ENCODE measurements around the gene C17orf107. TPM values are rescaled to one million over a fixed set of nuclear protein-coding genes. Genes with fewer than 3 reads are reported as not detected.

The C17orf107 gene
- polyA plus RNA-seq, 1 of the 3 experiments (the other 2 are of a cell fraction): 0.44 TPM

DNA sequence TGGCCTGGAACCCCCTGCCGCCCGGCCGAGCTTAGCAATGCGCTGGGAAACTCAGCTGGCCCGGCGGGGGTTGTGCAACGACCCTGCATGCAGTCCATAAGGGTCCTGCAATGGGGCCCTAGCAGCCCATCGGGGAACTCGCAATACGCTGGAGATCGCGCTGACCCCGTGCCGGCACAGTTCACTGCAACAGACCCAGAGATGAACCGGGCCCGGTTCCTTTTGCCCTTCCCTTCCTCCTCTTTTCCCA, 40.1 kb downstream of the C17orf107 start:
- H3K36me3 ChIP-seq (replicated peaks in 1 of 2; ENCODE audit: control insufficient read depth in 1 of 2, insufficient read depth in 2 of 2, low read length in 1 of 2): peaks cover 26 to 30% of the 10 kb centered on the region in 2 experiments
- TF ChIP-seq YY1 (IDR thresholded peaks at IDR 0.05; ENCODE audit: low read depth) (no peak), EP300 (IDR thresholded peaks at IDR 0.05; ENCODE audit: borderline replicate concordance in 1 of 2, low read depth in 1 of 2, low read length in 1 of 2) (no peak), RAD21 (IDR thresholded peaks at IDR 0.05; ENCODE audit: low read length) (no peak), ELF1 (IDR thresholded peaks at IDR 0.05) (no peak), JUND (IDR thresholded peaks at IDR 0.05) (no peak), CHD2 (IDR thresholded peaks at IDR 0.05; ENCODE audit: low read length, partially characterized antibody) (no peak), TAF1 (IDR thresholded peaks at IDR 0.05; ENCODE audit: borderline replicate concordance, low read depth, low read length) (no peak)
- H3K4me3 ChIP-seq (ENCODE audit: low read depth in 2 of 2, low read length in 1 of 2): peak overlapping the region; percentile 80 to 86
- CTCF ChIA-PET: interaction anchor here (0.9 to 3.9 kb wide), 6 partner anchors 28 to 122 kb away, joined by 3 to 29 read pairs (median 4); partner anchors contain the start of genes CHRNE and SPAG7
- peaks cover 14% of the 10 kb centered on the region for H4K20me1 ChIP-seq (ENCODE audit: insufficient read depth)
- H3K9me2 ChIP-seq: no peaks in the 10 kb centered on the region
- DNase-seq: no peak
- H3F3A ChIP-seq (replicated peaks; ENCODE audit: insufficient read depth): peaks cover 38% of the 10 kb centered on the region
- H3K4me1 ChIP-seq (ENCODE audit: control insufficient read depth in 1 of 2, insufficient read depth in 2 of 2, low read depth in 1 of 2, low read length in 1 of 2): peaks cover 13 to 24% of the 10 kb centered on the region in 2 experiments; a peak in 2 of 4 replicates
- peak overlapping the region; percentile 98 for H3K4me2 ChIP-seq
- H3K27me3 ChIP-seq (ENCODE audit: insufficient read depth): no peaks in the 10 kb centered on the region
- POLR2A ChIA-PET: interaction anchor here (0.9 to 2.0 kb wide), 5 partner anchors 12 to 31 kb away, joined by 3 to 35 read pairs (median 16); partner anchors contain the start of genes ENO3 and SPAG7
- peak overlapping the region; percentile 94 to 98 for H3K27ac ChIP-seq (ENCODE audit: low read depth in 2 of 2, low read length in 1 of 2)
- peaks cover 58% of the 10 kb centered on the region for H3K79me2 ChIP-seq (ENCODE audit: insufficient read depth)
- H3K9ac ChIP-seq: peak overlapping the region; percentile 83
- no peaks in the 10 kb centered on the region for H3K9me3 ChIP-seq
- WGBS (ENCODE audit: low lambda C conversion rate): 1% methylated on average over 10 of the region's 16 CpGs
- peak overlapping the region; percentile 69; the same call in 1 of the 2 replicates for H2AFZ ChIP-seq (ENCODE audit: low read depth)

DNA sequence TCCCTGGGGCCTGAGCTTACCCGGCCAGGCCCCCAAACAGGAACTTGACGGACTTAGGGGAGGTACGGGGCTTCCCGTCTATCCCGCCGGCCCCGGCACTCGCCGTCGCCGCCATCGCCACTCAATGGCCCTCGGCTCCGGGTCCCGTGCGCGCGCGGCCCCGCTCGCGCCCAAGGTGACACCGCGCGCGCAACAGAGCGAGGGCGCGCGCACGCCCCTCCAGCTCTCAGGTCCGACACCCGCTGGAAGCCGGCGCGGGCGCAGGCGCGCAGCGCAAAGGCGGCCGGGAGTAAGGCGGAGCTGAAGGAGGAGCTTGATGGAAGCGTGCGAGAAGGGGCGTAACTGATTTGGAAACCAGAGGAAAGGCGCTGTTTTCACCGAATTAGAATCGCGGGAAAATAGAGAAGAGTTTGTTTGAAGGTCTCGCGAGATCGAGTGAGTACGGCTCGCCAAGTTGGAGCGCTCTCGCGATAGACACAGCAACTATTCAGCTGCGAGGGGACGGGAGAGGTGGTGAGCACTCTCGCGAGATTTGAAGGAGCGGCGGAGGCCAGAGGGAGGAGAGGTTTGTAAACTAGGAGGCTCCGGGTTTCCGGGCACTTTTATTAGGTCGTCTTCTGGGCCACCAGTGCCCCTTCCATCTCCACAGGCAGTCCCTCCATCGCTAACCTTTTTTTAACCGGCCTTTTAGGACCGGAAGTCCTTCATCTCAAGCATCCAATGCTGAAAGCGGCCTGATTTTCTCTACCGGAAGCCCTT, 40.6 kb downstream of the C17orf107 start, which contains the start of the genes RNF167 and SLC25A11:
RNF167 (plus strand) TSS at position 473 of the 759 bp plus-strand sequence. CDS start 642 bp downstream, outside the sequence.
SLC25A11 (minus strand) TSS at position 251 of the 759 bp plus-strand sequence; CDS start at position 115, 136 bp downstream.
- peak; percentile 98 for DNase-seq
- H3K9me3 ChIP-seq: no peaks in the 10 kb centered on the region
- H3K27ac ChIP-seq (ENCODE audit: low read depth in 2 of 2, low read length in 1 of 2): peak within 1 kb of the TSS; percentile 94 to 98
- H3K27me3 ChIP-seq (ENCODE audit: insufficient read depth): no peaks in the 10 kb centered on the region
- CTCF ChIA-PET: interaction anchor here (1.0 to 3.9 kb wide), 8 partner anchors 9 to 122 kb away, joined by 3 to 29 read pairs (median 3); partner anchors contain the start of genes CHRNE, PFN1 and SPAG7
- H3K9ac ChIP-seq: peak within 1 kb of the TSS; percentile 83
- H3K36me3 ChIP-seq (replicated peaks in 1 of 2; ENCODE audit: control insufficient read depth in 1 of 2, insufficient read depth in 2 of 2, low read length in 1 of 2): peaks cover 30 to 35% of the 10 kb centered on the region in 2 experiments
- WGBS (ENCODE audit: low lambda C conversion rate): under 1% methylated on average over 56 of the region's 72 CpGs
- peak within 1 kb of the TSS; percentile 98 for H3K4me2 ChIP-seq
- H4K20me1 ChIP-seq (ENCODE audit: insufficient read depth): peaks cover 19% of the 10 kb centered on the region
- H3K9me2 ChIP-seq: no peaks in the 10 kb centered on the region
- H3K79me2 ChIP-seq (ENCODE audit: insufficient read depth): peaks cover 63% of the 10 kb centered on the region
- POLR2A ChIA-PET: interaction anchor here (0.8 to 2.0 kb wide), 6 partner anchors 12 to 40 kb away, joined by 3 to 35 read pairs (median 10); partner anchors contain the start of genes ENO3 and SPAG7
- H3F3A ChIP-seq (replicated peaks; ENCODE audit: insufficient read depth): peaks cover 42% of the 10 kb centered on the region
- H2AFZ ChIP-seq (ENCODE audit: low read depth): peak within 1 kb of the TSS; percentile 74
- H3K4me1 ChIP-seq (ENCODE audit: control insufficient read depth in 1 of 2, insufficient read depth in 2 of 2, low read depth in 1 of 2, low read length in 1 of 2): peaks cover 16 to 27% of the 10 kb centered on the region in 2 experiments; a peak in 3 of 4 replicates
- peak within 1 kb of the TSS; percentile 80 to 86 for H3K4me3 ChIP-seq (ENCODE audit: low read depth in 2 of 2, low read length in 1 of 2)
- TF ChIP-seq, protein P1, sequence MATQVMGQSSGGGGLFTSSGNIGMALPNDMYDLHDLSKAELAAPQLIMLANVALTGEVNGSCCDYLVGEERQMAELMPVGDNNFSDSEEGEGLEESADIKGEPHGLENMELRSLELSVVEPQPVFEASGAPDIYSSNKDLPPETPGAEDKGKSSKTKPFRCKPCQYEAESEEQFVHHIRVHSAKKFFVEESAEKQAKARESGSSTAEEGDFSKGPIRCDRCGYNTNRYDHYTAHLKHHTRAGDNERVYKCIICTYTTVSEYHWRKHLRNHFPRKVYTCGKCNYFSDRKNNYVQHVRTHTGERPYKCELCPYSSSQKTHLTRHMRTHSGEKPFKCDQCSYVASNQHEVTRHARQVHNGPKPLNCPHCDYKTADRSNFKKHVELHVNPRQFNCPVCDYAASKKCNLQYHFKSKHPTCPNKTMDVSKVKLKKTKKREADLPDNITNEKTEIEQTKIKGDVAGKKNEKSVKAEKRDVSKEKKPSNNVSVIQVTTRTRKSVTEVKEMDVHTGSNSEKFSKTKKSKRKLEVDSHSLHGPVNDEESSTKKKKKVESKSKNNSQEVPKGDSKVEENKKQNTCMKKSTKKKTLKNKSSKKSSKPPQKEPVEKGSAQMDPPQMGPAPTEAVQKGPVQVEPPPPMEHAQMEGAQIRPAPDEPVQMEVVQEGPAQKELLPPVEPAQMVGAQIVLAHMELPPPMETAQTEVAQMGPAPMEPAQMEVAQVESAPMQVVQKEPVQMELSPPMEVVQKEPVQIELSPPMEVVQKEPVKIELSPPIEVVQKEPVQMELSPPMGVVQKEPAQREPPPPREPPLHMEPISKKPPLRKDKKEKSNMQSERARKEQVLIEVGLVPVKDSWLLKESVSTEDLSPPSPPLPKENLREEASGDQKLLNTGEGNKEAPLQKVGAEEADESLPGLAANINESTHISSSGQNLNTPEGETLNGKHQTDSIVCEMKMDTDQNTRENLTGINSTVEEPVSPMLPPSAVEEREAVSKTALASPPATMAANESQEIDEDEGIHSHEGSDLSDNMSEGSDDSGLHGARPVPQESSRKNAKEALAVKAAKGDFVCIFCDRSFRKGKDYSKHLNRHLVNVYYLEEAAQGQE (IDR thresholded peaks at IDR 0.05; ENCODE audit: low read depth, low read length): no peak
- TF ChIP-seq TAF1 (IDR thresholded peaks at IDR 0.05; ENCODE audit: borderline replicate concordance, low read depth, low read length) (peak; percentile 46), POLR2AphosphoS5 (IDR thresholded peaks at IDR 0.05; ENCODE audit: low read depth, low read length) (peak; percentile 64; the same call in 1 of the 2 replicates), JUND (IDR thresholded peaks at IDR 0.05) (no peak), ELF1 (IDR thresholded peaks at IDR 0.05) (no peak; the same call in 1 of the 2 replicates), CHD2 (IDR thresholded peaks at IDR 0.05; ENCODE audit: low read length, partially characterized antibody) (peak; percentile 99), EP300 (IDR thresholded peaks at IDR 0.05; ENCODE audit: borderline replicate concordance in 1 of 2, low read depth in 1 of 2, low read length in 1 of 2) (no peak), RAD21 (IDR thresholded peaks at IDR 0.05; ENCODE audit: low read length) (no peak), SMC3 (IDR thresholded peaks at IDR 0.05; ENCODE audit: low read depth, low read length) (no peak), NFIC (IDR thresholded peaks at IDR 0.05; ENCODE audit: borderline replicate concordance) (no peak), FOSL2 (IDR thresholded peaks at IDR 0.05; ENCODE audit: borderline replicate concordance, low read depth) (no peak), TCF12 (IDR thresholded peaks at IDR 0.05) (no peak), FOXM1 (IDR thresholded peaks at IDR 0.05; ENCODE audit: low read depth) (no peak), SIN3A (IDR thresholded peaks at IDR 0.05; ENCODE audit: borderline replicate concordance, low read depth, low read length) (peak; percentile 99), NRF1 (IDR thresholded peaks at IDR 0.05; ENCODE audit: low read depth, low read length) (peak; percentile 93), YY1 (IDR thresholded peaks at IDR 0.05; ENCODE audit: low read depth) (0 out of 2 replicates have a peak, but pooled peaks have one; percentile 49)
- TF ChIP-seq, protein P2, sequence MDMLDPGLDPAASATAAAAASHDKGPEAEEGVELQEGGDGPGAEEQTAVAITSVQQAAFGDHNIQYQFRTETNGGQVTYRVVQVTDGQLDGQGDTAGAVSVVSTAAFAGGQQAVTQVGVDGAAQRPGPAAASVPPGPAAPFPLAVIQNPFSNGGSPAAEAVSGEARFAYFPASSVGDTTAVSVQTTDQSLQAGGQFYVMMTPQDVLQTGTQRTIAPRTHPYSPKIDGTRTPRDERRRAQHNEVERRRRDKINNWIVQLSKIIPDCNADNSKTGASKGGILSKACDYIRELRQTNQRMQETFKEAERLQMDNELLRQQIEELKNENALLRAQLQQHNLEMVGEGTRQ (IDR thresholded peaks at IDR 0.05; ENCODE audit: borderline replicate concordance, low read depth, low read length): no peak
- TF ChIP-seq, protein P3, sequence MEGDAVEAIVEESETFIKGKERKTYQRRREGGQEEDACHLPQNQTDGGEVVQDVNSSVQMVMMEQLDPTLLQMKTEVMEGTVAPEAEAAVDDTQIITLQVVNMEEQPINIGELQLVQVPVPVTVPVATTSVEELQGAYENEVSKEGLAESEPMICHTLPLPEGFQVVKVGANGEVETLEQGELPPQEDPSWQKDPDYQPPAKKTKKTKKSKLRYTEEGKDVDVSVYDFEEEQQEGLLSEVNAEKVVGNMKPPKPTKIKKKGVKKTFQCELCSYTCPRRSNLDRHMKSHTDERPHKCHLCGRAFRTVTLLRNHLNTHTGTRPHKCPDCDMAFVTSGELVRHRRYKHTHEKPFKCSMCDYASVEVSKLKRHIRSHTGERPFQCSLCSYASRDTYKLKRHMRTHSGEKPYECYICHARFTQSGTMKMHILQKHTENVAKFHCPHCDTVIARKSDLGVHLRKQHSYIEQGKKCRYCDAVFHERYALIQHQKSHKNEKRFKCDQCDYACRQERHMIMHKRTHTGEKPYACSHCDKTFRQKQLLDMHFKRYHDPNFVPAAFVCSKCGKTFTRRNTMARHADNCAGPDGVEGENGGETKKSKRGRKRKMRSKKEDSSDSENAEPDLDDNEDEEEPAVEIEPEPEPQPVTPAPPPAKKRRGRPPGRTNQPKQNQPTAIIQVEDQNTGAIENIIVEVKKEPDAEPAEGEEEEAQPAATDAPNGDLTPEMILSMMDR (IDR thresholded peaks at IDR 0.05): no peak
